K562 (cell line): ENCODE data around the gene VIM. TPM values are rescaled to one million over a fixed set of nuclear protein-coding genes. Genes with fewer than 3 reads are reported as not detected.

Experiments
- ATAC-seq: fragments of 200-7000 bp; cut with Tn5 transposase; 3 replicates; pipeline ENCODE4 v1.9.1; 2020; ENCODE audit warnings: moderate library complexity
- BruUV-seq: library from RNA; stranded (reverse); fragments of 400-500 nt; replicated peaks from 2 replicates; lab custom pipeline; 2021; lab: Mats Ljungman, UMichigan
- CTCF ChIA-PET: fragments of 300-600 bp; formaldehyde crosslinking; extraction: SDS; loops from one replicate; lab custom pipeline; 2021; ENCODE audit warnings: low intra/inter-chr PET ratio; lab: Yijun Ruan, JAX
- POLR2A ChIA-PET: fragments of 300-600, 350-650 bp; sonication (Branson Sonifier 250); formaldehyde crosslinking; extraction: SDS; loops from one replicate; lab custom pipeline; 2021; ENCODE audit warnings: antibody characterized with exemption, inconsistent platforms; lab: Yijun Ruan, JAX
- DNase-seq, 4 experiments: peaks; one replicate each; pipeline versions ENCODE4 v3.0.0 to v3.0.0-alpha.2; 2011 to 2018; ENCODE audit warnings: low spot score in 3 of 4, mixed read lengths in 3 of 4; ENCODE audit errors: extremely low read depth in 1 of 4
- FAIRE-seq: peaks from 2 replicates; lab custom pipeline; 2011; peaks lifted over from hg19 to GRCh38; lab: Jason Lieb, UNC
- H2AFZ ChIP-seq: 2 replicates; pipeline ENCODE4 v1.6.0; 2011; ENCODE audit warnings: low read depth, low read length, control low read depth, inconsistent platforms
- H3K27ac ChIP-seq: fragments of 200-600 bp; 3 replicates; pipeline ENCODE4 v1.8.0; 2011; ENCODE audit warnings: low read depth, mild to moderate bottlenecking, control low read depth, inconsistent platforms, low read length, moderate library complexity, mixed read lengths; ENCODE audit errors: extremely low read depth
- H3K27me3 ChIP-seq, 2 experiments: fragments of 300-600 bp in 1 of 2; 2 replicates in 1 of 2; 3 replicates in 1 of 2; pipeline versions ENCODE4 v1.6.0 to v1.8.0; 2011; ENCODE audit warnings: inconsistent platforms in 2 of 2, low read length in 2 of 2, mild to moderate bottlenecking in 1 of 2, mixed read lengths in 1 of 2, moderate library complexity in 1 of 2; ENCODE audit not compliant: control insufficient read depth in 2 of 2, insufficient read depth in 2 of 2
- H3K36me3 ChIP-seq: fragments of 300-600 bp; 3 replicates; pipeline ENCODE4 v1.8.0; 2011; ENCODE audit warnings: mild to moderate bottlenecking, low read length, inconsistent platforms; ENCODE audit not compliant: control insufficient read depth, insufficient read depth
- H3K4me1 ChIP-seq, 2 experiments: fragments of 200-600 bp in 1 of 2; replicated peaks in 1 of 2; 2 replicates in 1 of 2; 3 replicates in 1 of 2; pipeline versions ENCODE4 v1.5.1 to v1.8.0; 2011; ENCODE audit warnings: inconsistent platforms in 2 of 2, low read length in 2 of 2, mild to moderate bottlenecking in 1 of 2, mixed read lengths in 1 of 2, moderate library complexity in 1 of 2; ENCODE audit not compliant: control insufficient read depth in 2 of 2, insufficient read depth in 2 of 2
- H3K4me2 ChIP-seq: 2 replicates; pipeline ENCODE4 v1.6.1; 2011; ENCODE audit warnings: low read length, control low read depth, inconsistent platforms, mixed read lengths; ENCODE audit not compliant: insufficient read depth
- H3K4me3 ChIP-seq: fragments of 200-600 bp; sonication (generic), shearing (Covaris generic); 2 replicates; pipeline ENCODE4 v1.5.1; 2016; ENCODE audit warnings: control low read depth, inconsistent platforms
- H3K79me2 ChIP-seq: fragments of 200-600 bp; 3 replicates; pipeline ENCODE4 v1.8.0; 2011; ENCODE audit warnings: low read length, inconsistent platforms; ENCODE audit not compliant: control insufficient read depth, insufficient read depth
- H3K9ac ChIP-seq, 2 experiments: 2 replicates each; pipeline versions ENCODE4 v1.6.0 to v1.6.1; 2011; ENCODE audit warnings: low read depth in 2 of 2, low read length in 2 of 2, control low read depth in 1 of 2, inconsistent platforms in 1 of 2, mild to moderate bottlenecking in 1 of 2, mixed read lengths in 1 of 2; ENCODE audit not compliant: insufficient read depth in 1 of 2
- H3K9me1 ChIP-seq: one replicate; pipeline ENCODE4 v1.6.0; 2011; ENCODE audit warnings: inconsistent platforms, mild to moderate bottlenecking, low read length, moderate library complexity; ENCODE audit not compliant: control insufficient read depth, insufficient read depth
- H3K9me3 ChIP-seq: replicated peaks from 2 replicates; pipeline ENCODE4 v1.5.1; 2011; ENCODE audit warnings: low read depth, low read length, inconsistent platforms; ENCODE audit not compliant: control insufficient read depth, insufficient read depth
- H4K20me1 ChIP-seq: replicated peaks from 2 replicates; pipeline ENCODE4 v1.6.1; 2011; ENCODE audit warnings: low read length, inconsistent platforms, mixed read lengths; ENCODE audit not compliant: control insufficient read depth, insufficient read depth
- CBFA2T3 ChIP-seq: fragments of 450-650 bp; IDR thresholded peaks from 2 replicates; pipeline ENCODE4 v1.6.1; 2017
- FOXJ3 ChIP-seq: sonication (generic); formaldehyde crosslinking; IDR thresholded peaks from 2 replicates; pipeline ENCODE4 v1.4.0; 2020; ENCODE audit warnings: mild to moderate bottlenecking, missing genetic modification reagents
- FOXK1 ChIP-seq: sonication (generic); formaldehyde crosslinking; IDR thresholded peaks from 2 replicates; pipeline ENCODE4 v1.8.0; 2022; ENCODE audit warnings: missing genetic modification reagents, mild to moderate bottlenecking, borderline replicate concordance
- HMBOX1 ChIP-seq: sonication (generic); IDR thresholded peaks from 2 replicates; pipeline ENCODE4 v1.6.1; 2016
- IFI16 ChIP-seq: fragments of 250-450 bp; sonication (Bioruptor Pico); IDR thresholded peaks from 2 replicates; pipeline ENCODE4 v2.1.2; 2022; ENCODE audit warnings: mild to moderate bottlenecking, inconsistent platforms
- MEIS2 ChIP-seq: fragments of 450-650 bp; IDR thresholded peaks from 2 replicates; pipeline ENCODE4 v1.6.1; 2014; ENCODE audit warnings: mild to moderate bottlenecking; ENCODE audit not compliant: partially characterized antibody
- POLR2A ChIP-seq: fragments of 450-650 bp; conservative IDR thresholded peaks from 2 replicates; pipeline ENCODE4 v1.6.1; 2016
- USF1 ChIP-seq: sonication (generic); formaldehyde crosslinking; IDR thresholded peaks from 2 replicates; pipeline ENCODE4 v1.9.0; 2022; ENCODE audit warnings: mild to moderate bottlenecking, missing genetic modification reagents
- ZNF57 ChIP-seq: fragments of 450-650 bp; formaldehyde crosslinking; IDR thresholded peaks from 2 replicates; pipeline ENCODE4 v1.4.0; 2020; ENCODE audit warnings: mild to moderate bottlenecking, moderate library complexity
- WGBS: fragments of 100-300 bp; shearing (Covaris generic); methylation state at CpG from one replicate; pipeline ENCODE4 v1.1.6; 2016; ENCODE audit warnings: low coverage, mixed read lengths; ENCODE audit not compliant: insufficient coverage; ENCODE audit errors: missing lambda C conversion rate; 5-methylcytosine and 5-hydroxymethylcytosine counted together
- in situ Hi-C: fragments of 300-500 bp; cut with MboI; formaldehyde crosslinking; loops from 4 replicates; pipeline ENCODE4 v1.15.0; 2018; ENCODE audit warnings: inconsistent platforms, mixed read lengths
- intact Hi-C: fragments of 100-400 bp; cut with micrococcal nuclease; formaldehyde crosslinking; loops from 2 replicates; pipeline ENCODE4 v1.14.2; 2022
- polyA plus RNA-seq, 8 experiments: library from polyadenylated mRNA; depleted of rRNA in 4 of 8; stranded (reverse) in 5 of 8; unstranded in 3 of 8; fragments of >200 nt; fragmentation: Nextera tagmentation in 2 of 8; fragmentation: Illumina TruSeq in 1 of 8; extraction: Ambion mirVana in 2 of 8; extraction: Trizol in 1 of 8; gene quantifications; 2 replicates each; pipeline versions ENCODE4 v1.2.1 to v1.2.3, GENCODE V29; 2011 to 2014; ENCODE audit warnings: inconsistent platforms in 1 of 8, missing spikeins in 1 of 8
- total RNA-seq, 7 experiments: library from RNA; depleted of rRNA in 6 of 7; stranded (reverse); fragments of >200 nt in 6 of 7; fragmentation: Illumina TruSeq in 2 of 7; extraction: Trizol in 2 of 7; gene quantifications; 2 replicates each; pipeline versions ENCODE4 v1.2.1 to v1.2.3, GENCODE V29; 2011 to 2021; ENCODE audit warnings: low replicate concordance in 1 of 7

VIM gene
- total and polyA plus RNA-seq, 9 of the 15 experiments (the other 6 are each of a cell fraction or from before 2014, with no cell fraction given), result 86.0 to 621 (median 383) TPM

- Histone ChIP-seq H3K9me1 (no peaks in the 10 kb centered on the region), H3K4me2 (no peak overlapping the region), H4K20me1 (no peaks in the 10 kb centered on the region), H3K27ac (no peak overlapping the region), H2AFZ (peak overlapping the region; percentile 37), H3K79me2 (no peaks in the 10 kb centered on the region), H3K4me1 (peaks cover 11 to 42% of the 10 kb centered on the region in 2 experiments), H3K9ac (no peak overlapping the region), H3K36me3 (no peaks in the 10 kb centered on the region), H3K9me3 (no peaks in the 10 kb centered on the region), H3K27me3 (no peaks in the 10 kb centered on the region), H3K4me3 (no peak overlapping the region)
- no peak for DNase-seq
- in situ Hi-C loops, result no loop called here
- ATAC-seq, result no peak
- no peak for TF ChIP-seq IFI16 (CRISPR knock-in tag)
- no peak for TF ChIP-seq POLR2A
- TF ChIP-seq FOXJ3 (CRISPR knock-in tag), result no peak
- no peak for TF ChIP-seq ZNF57
- no peak for TF ChIP-seq FOXK1 (CRISPR knock-in tag)
- TF ChIP-seq USF1 (CRISPR knock-in tag), result no peak
- ChIA-PET POLR2A (no interaction called here), CTCF (no interaction called here)
- BruUV-seq, result no TSS peak
- WGBS, result 81% methylated on average over 7 of the region's 7 CpGs
- no peak for FAIRE-seq
- intact Hi-C loops, result no loop called here
Observed at GRCh38 chr10:17206210-17206709, 21.8 kb upstream of the VIM start.

- Histone ChIP-seq H3K27me3 (no peaks in the 10 kb centered on the region), H3K9me1 (no peaks in the 10 kb centered on the region), H3K4me3 (no peak overlapping the region), H3K4me1 (peaks cover 6 to 34% of the 10 kb centered on the region in 2 experiments; a peak in 4 of 5 replicates), H3K79me2 (no peaks in the 10 kb centered on the region), H3K4me2 (no peak overlapping the region), H3K9ac (no peak overlapping the region), H3K27ac (peak overlapping the region; percentile 29; the same call in 1 of the 3 replicates), H2AFZ (peak overlapping the region; percentile 29; the same call in 1 of the 2 replicates), H4K20me1 (no peaks in the 10 kb centered on the region), H3K36me3 (no peaks in the 10 kb centered on the region), H3K9me3 (no peaks in the 10 kb centered on the region)
- no TSS peak for BruUV-seq
- DNase-seq (no peak), ATAC-seq (peak; percentile 23; the same call in 2 of the 3 replicates), FAIRE-seq (no peak)
- ChIA-PET CTCF (no interaction called here), POLR2A (interaction anchor here (0.9 kb wide), 1 partner anchor 22 kb away, joined by 3 read pairs; no protein-coding TSS in a partner anchor)
- intact Hi-C loops (no loop called here), in situ Hi-C loops (no loop called here)
- TF ChIP-seq MEIS2 (no peak), HMBOX1 (peak; percentile 43; the same call in 1 of the 2 replicates), CBFA2T3 (0 out of 2 replicates have a peak, but pooled peaks have one; percentile 12)
Observed at GRCh38 chr10:17208476-17208875, 19.6 kb upstream of the VIM start.
